Body of pancreas (tissue), 4 donors: Measurements from ENCODE around the gene SRRM4. TPM values are rescaled to one million over a fixed set of nuclear protein-coding genes. Genes with fewer than 3 reads are reported as not detected.

Experiments
- ATAC-seq: fragments of 150-250 bp; one replicate; pipeline ENCODE4 v1.9.1; 2016
- DNase-seq, 4 donors: peaks; one replicate each; pipeline ENCODE4 v3.0.0-alpha.2; 2019
- H3K27ac ChIP-seq, 4 donors: fragments of 200-600 bp; sonication (generic); 1 replicate in 3 of 4; 2 replicates in 1 of 4; pipeline versions ENCODE4 v1.5.1 to v1.6.1; 2016 to 2019; ENCODE audit warnings: mild to moderate bottlenecking in 1 of 4, mixed read lengths in 1 of 4, moderate library complexity in 1 of 4
- H3K27me3 ChIP-seq, 2 donors: fragments of 200-600 bp; sonication (generic); one replicate each; pipeline ENCODE4 v1.6.0; 2016; ENCODE audit warnings: mild to moderate bottlenecking in 1 of 2
- H3K36me3 ChIP-seq, 2 donors: fragments of 200-600 bp; sonication (generic); replicated peaks in 1 of 2; 2 replicates each; pipeline ENCODE4 v1.5.1; 2016; ENCODE audit warnings: low read depth in 2 of 2; ENCODE audit not compliant: insufficient read depth in 1 of 2
- H3K4me1 ChIP-seq: fragments of 200-600 bp; sonication (generic); one replicate; pipeline ENCODE4 v1.6.0; 2016
- H3K4me3 ChIP-seq, 2 donors: fragments of 200-600 bp; sonication (generic); 1 replicate in 1 of 2; 2 replicates in 1 of 2; pipeline ENCODE4 v1.5.1; 2016 to 2019
- H3K9me3 ChIP-seq, 3 donors: fragments of 200-600 bp; sonication (generic); 1 replicate in 2 of 3; 2 replicates in 1 of 3; pipeline ENCODE4 v1.5.1; 2016
- POLR2A ChIP-seq, 3 donors: fragments of 450-650 bp; IDR thresholded peaks; one replicate each; pipeline ENCODE4 v1.6.1; 2016; ENCODE audit warnings: antibody characterized with exemption in 3 of 3, mild to moderate bottlenecking in 2 of 3
- WGBS, 2 donors: methylation state at CpG; one replicate each; pipeline ENCODE4 v1.1.5; 2017; 5-methylcytosine and 5-hydroxymethylcytosine counted together
- intact Hi-C: fragments of 100-400 bp; cut with DNase I; formaldehyde crosslinking; loops from one replicate; pipeline ENCODE4 v1.15.1; 2023
- total RNA-seq, 2 donors: library from RNA; depleted of rRNA; stranded (reverse); fragments of >200 nt; gene quantifications; one replicate each; pipeline ENCODE4 v1.1.0, GENCODE V29; 2016
- TF ChIP-seq, protein P1 (sequence below), 7 experiments: fragments of 450-650 bp in 4 of 7; fragments of 200-600 bp in 3 of 7; sonication (generic) in 3 of 7; IDR thresholded peaks; one replicate each; pipeline ENCODE4 v1.5.1; 2016 to 2019; ENCODE audit warnings: antibody characterized with exemption in 7 of 7

The SRRM4 gene
- total RNA-seq, 2 donors from 2014 or later = not detected

DNA sequence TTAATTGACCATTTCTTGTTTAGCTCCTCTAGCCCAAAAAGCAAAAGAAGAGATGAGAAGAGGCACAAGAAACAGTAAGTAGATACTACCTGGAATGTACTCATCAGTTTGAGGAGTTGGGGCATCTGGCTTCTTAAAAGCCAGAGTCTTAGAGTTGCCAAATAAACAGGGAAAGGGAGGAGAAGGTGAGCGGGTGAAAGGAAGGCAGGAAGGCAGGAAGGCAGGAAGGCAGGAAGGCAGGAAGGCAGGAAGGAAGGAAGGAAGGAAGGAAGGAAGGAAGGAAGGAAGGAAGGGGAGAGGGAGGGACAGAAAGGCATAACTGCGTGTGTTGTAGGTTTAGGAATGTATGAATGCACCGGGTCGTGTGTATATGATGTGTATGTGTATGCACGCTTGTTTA, 140.7 kb downstream of the SRRM4 start:
- ATAC-seq = no peak
- intact Hi-C loops = no loop called here
- Histone ChIP-seq H3K36me3 (no peaks in the 10 kb centered on the region), H3K4me1 (no peaks in the 10 kb centered on the region), H3K27ac (no peak overlapping the region), H3K27me3 (no peaks in the 10 kb centered on the region), H3K9me3 (no peaks in the 10 kb centered on the region), H3K4me3 (no peak overlapping the region)
- DNase-seq = no peak
- WGBS, 2 donors = 66 to 82% methylated on average over 5 of the region's 5 CpGs
- no peak for TF ChIP-seq POLR2A (IDR thresholded peaks at IDR 0.05)
- TF ChIP-seq, protein P1, sequence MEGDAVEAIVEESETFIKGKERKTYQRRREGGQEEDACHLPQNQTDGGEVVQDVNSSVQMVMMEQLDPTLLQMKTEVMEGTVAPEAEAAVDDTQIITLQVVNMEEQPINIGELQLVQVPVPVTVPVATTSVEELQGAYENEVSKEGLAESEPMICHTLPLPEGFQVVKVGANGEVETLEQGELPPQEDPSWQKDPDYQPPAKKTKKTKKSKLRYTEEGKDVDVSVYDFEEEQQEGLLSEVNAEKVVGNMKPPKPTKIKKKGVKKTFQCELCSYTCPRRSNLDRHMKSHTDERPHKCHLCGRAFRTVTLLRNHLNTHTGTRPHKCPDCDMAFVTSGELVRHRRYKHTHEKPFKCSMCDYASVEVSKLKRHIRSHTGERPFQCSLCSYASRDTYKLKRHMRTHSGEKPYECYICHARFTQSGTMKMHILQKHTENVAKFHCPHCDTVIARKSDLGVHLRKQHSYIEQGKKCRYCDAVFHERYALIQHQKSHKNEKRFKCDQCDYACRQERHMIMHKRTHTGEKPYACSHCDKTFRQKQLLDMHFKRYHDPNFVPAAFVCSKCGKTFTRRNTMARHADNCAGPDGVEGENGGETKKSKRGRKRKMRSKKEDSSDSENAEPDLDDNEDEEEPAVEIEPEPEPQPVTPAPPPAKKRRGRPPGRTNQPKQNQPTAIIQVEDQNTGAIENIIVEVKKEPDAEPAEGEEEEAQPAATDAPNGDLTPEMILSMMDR (IDR thresholded peaks at IDR 0.05) = no peak

DNA sequence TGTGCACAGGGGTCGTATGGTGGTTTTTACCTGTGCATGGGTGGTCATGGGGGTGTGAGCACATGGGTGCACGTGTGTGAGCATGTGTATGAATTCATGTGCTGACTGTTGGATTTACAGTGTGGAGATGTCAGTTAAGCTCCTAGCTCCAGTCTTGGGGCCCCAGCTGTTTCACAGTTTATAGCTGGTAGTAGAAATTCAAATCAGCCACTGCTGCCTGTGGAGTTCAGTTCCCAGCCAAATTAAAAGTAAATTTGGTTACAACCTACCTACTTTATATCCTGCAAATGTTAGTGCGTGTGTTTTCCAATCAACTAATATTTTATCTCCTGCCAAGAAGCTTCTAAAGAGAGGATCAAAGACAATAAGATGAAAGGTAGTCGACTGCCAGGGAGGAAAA, 141.4 kb downstream of the SRRM4 start:
- no peak for ATAC-seq
- no peak overlapping the region for H3K27ac ChIP-seq
- no peaks in the 10 kb centered on the region for H3K36me3 ChIP-seq
- H3K4me3 ChIP-seq = no peak overlapping the region
- no peak for DNase-seq
- TF ChIP-seq POLR2A (IDR thresholded peaks at IDR 0.05) = no peak
- TF ChIP-seq, protein P1 (IDR thresholded peaks at IDR 0.05) = no peak
- H3K4me1 ChIP-seq = no peaks in the 10 kb centered on the region
- WGBS, 2 donors = 55 to 59% methylated on average over 4 of the region's 4 CpGs
- no peaks in the 10 kb centered on the region for H3K9me3 ChIP-seq
- intact Hi-C loops = no loop called here
- H3K27me3 ChIP-seq = no peaks in the 10 kb centered on the region

DNA sequence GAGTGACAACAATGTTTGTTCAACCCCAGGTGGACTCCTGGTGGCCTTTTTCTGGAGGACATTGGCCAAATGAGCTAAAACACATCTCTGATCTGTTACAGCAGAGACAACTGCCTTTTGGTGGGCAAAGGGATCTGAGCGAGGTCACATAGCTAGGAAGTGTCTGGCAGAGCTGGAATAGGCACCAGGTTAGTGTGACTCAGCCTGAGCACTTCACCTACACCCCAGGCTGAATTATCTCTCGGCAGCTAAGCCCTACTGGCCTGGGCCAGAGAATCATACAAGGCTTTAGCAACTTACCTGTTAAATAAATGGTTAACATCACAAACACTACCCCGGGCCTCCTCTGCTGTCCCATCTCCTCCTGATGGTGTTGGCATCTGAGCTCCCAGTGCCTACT, 147.2 kb downstream of the SRRM4 start:
- intact Hi-C loops = no loop called here
- no peaks in the 10 kb centered on the region for H3K36me3 ChIP-seq
- no peak for TF ChIP-seq POLR2A (IDR thresholded peaks at IDR 0.05)
- TF ChIP-seq, protein P1 (IDR thresholded peaks at IDR 0.05) = no peak
- DNase-seq = no peak
- no peaks in the 10 kb centered on the region for H3K4me1 ChIP-seq
- no peak for ATAC-seq
- no peaks in the 10 kb centered on the region for H3K9me3 ChIP-seq
- H3K27ac ChIP-seq = no peak overlapping the region
- 44 to 57% methylated on average over 3 of the region's 3 CpGs for whole genome bisulfite sequencing, 2 donors
- no peak overlapping the region for H3K4me3 ChIP-seq
- H3K27me3 ChIP-seq = no peaks in the 10 kb centered on the region

GRCh38 chr12:119129827-119130434, 148.6 kb downstream of the SRRM4 start:
- Histone ChIP-seq H3K4me1 (no peaks in the 10 kb centered on the region), H3K27ac (no peak overlapping the region), H3K36me3 (no peaks in the 10 kb centered on the region), H3K27me3 (no peaks in the 10 kb centered on the region), H3K9me3 (no peaks in the 10 kb centered on the region), H3K4me3 (no peak overlapping the region)
- DNase-seq (no peak), ATAC-seq (no peak)
- intact Hi-C loops = no loop called here
- TF ChIP-seq, protein P1 (IDR thresholded peaks at IDR 0.05) = no peak
- TF ChIP-seq POLR2A (IDR thresholded peaks at IDR 0.05) = no peak
- 41 to 45% methylated on average over 3 of the region's 3 CpGs for WGBS, 2 donors

- Histone ChIP-seq H3K36me3 (no peaks in the 10 kb centered on the region), H3K27me3 (no peaks in the 10 kb centered on the region), H3K27ac (no peak overlapping the region), H3K4me3 (no peak overlapping the region), H3K9me3 (no peaks in the 10 kb centered on the region), H3K4me1 (no peaks in the 10 kb centered on the region)
- TF ChIP-seq POLR2A (IDR thresholded peaks at IDR 0.05) = no peak
- TF ChIP-seq, protein P1 (IDR thresholded peaks at IDR 0.05) = no peak
- ATAC-seq (no peak), DNase-seq (no peak)
- intact Hi-C loops = no loop called here
- WGBS, 2 donors = 89 to 97% methylated on average over 9 to 10 of the region's 10 CpGs
Observed at GRCh38 chr12:119130523-119130922, 149.2 kb downstream of the SRRM4 start.
